ENCODE results near the gene SNX25.
"Not testable (repeated sequence)": the region's sequence is repeated elsewhere in the genome, so short reads cannot be mapped to it uniquely, and the experiment has no call there.

SNX25 gene

GRCh38 chr4:185309770-185310169 lies 100.4 kb downstream of the SNX25 start:
- DNase-seq = no peak

- DNase-seq = no peak
These were observed 101.9 kb downstream of the SNX25 start for GRCh38 chr4:185311113-185311888.

- DNase-seq = no peak
These were observed 103.3 kb downstream of the SNX25 start for GRCh38 chr4:185312699-185313098.

GRCh38 chr4:185317462-185317861 lies 108.1 kb downstream of the SNX25 start:
- DNase-seq = not testable (repeated sequence)

- no peak for DNase-seq
These were observed 108.5 kb downstream of the SNX25 start for GRCh38 chr4:185317880-185318279.

- DNase-seq = no peak
These were observed 109.3 kb downstream of the SNX25 start for GRCh38 chr4:185318679-185319078.

GRCh38 chr4:185322803-185323202 lies 113.4 kb downstream of the SNX25 start:
- no peak for DNase-seq

GRCh38 chr4:185323606-185324005 lies 114.2 kb downstream of the SNX25 start:
- DNase-seq = no peak

GRCh38 chr4:185324361-185324760 lies 115.0 kb downstream of the SNX25 start:
- DNase-seq = not testable (repeated sequence)

GRCh38 chr4:185325721-185326120 lies 116.3 kb downstream of the SNX25 start:
- DNase-seq = not testable (repeated sequence)

GRCh38 chr4:185328586-185328985 lies 119.2 kb downstream of the SNX25 start:
- DNase-seq = no peak

- DNase-seq = not testable (repeated sequence)
These were observed 120.6 kb downstream of the SNX25 start for GRCh38 chr4:185329879-185330510.

GRCh38 chr4:185332575-185333464 lies 123.4 kb downstream of the SNX25 start:
- no peak for DNase-seq

- no peak for DNase-seq
These were observed 124.9 kb downstream of the SNX25 start for GRCh38 chr4:185334326-185334725.

GRCh38 chr4:185335579-185335978 lies 126.2 kb downstream of the SNX25 start:
- no peak for DNase-seq

- DNase-seq = no peak
These were observed 130.5 kb downstream of the SNX25 start for GRCh38 chr4:185339941-185340340.

GRCh38 chr4:185341377-185341776 lies 132.0 kb downstream of the SNX25 start:
- DNase-seq = no peak

GRCh38 chr4:185341841-185342240 lies 132.4 kb downstream of the SNX25 start:
- DNase-seq = no peak

GRCh38 chr4:185343726-185344581 lies 134.6 kb downstream of the SNX25 start:
- DNase-seq = no peak

- DNase-seq = no peak
These were observed 135.5 kb downstream of the SNX25 start for GRCh38 chr4:185344743-185345538.

- no peak for DNase-seq
These were observed 137.7 kb downstream of the SNX25 start for GRCh38 chr4:185346975-185347601.

Measured in KG1 (cell line).